NCI-H2196 treated with DMSO at 0.1 percent for 48 hours (cell line): ENCODE data around the gene ZNF474.
"Not testable (repeated sequence)": the region's sequence is repeated elsewhere in the genome, so short reads cannot be mapped to it uniquely, and the experiment has no call there.

Experiments used
- DNase-seq: peaks from one replicate; lab custom pipeline; 2025; ENCODE audit not compliant: unreplicated experiment; lab: John Stamatoyannopoulos, UW

Gene ZNF474

DNA sequence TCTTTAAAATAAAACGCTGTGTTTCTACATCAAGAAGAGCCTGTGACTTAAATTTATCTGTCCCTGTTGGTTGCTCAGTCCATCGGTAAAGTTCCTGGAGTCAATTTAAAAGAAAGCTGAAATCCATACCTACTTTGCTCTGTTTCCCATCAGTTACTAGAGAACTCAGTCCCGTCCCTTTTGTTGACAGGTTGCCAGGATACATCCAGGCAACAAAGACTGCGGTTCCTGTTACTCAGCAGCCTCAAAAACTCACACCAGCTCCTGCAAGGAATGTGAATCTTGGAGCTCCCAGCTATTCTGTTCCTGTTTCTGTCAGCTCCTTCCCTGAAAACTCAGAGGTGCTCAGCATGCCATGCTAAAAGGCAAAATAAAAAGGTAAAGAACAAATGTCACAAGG, at the start of gene ZNF474:
Gene ZNF474 (plus strand): TSS at position 241 of the 400 bp plus-strand sequence. CDS start 22,445 bp downstream, outside the sequence.
- DNase-seq, result no peak

DNA sequence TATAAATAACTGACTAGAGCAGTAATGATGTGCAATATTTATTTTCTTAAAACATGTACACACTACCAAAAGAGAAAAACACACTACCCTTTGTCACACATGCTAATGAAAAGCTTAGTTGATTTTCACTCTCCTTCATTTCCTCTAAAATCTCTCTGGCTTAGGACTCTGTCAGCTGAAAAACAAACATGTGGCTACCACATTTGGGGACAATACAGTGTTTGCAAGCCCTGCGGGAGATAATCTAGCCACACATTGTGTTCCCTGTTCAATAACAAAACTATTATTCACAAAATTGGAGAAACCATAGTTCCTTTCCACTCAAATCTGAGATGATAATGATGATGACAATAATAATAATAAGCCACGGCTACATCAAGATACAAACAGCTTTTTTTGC, 47.8 kb upstream of the ZNF474 start:
- no peak for DNase-seq

DNA sequence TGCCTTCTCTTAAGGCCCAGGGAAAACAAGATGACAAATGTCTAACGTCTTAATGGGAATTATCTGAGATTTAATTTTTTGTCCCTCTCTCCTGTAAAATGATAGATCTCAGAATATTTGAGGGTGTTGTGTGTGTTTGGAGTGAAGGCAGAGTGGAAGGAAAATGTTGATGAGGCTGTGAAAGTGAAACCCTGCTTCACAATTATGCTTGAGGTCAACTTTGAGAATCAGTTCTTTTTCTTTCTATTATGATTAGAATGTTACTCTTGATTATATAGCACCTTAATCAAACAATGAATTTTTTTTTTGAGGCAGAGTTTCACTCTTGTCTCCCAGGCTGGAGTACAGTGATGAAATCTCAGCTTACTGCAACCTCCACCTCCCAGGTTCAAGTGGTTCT, 45.8 kb upstream of the ZNF474 start:
- DNase-seq, result no peak

DNA sequence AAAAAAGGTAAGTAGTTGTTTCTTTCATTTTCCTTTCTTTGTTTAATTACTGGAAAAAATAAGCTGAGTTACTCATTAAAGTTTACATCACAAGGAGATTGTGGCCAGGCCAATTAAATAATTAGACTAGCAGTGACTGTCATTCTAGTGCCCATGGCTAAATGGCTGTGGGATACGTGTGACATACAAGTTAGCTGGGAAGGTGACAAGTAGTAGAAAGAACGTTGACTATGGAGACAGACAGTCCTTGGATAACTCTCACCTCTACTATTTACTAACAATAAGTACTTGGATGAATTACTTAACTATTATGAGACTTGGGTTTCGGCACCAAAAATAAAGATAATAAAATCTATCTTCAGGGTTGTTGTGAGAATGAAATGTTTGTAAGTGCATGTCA, 44.3 kb upstream of the ZNF474 start:
- DNase-seq, result no peak

DNA sequence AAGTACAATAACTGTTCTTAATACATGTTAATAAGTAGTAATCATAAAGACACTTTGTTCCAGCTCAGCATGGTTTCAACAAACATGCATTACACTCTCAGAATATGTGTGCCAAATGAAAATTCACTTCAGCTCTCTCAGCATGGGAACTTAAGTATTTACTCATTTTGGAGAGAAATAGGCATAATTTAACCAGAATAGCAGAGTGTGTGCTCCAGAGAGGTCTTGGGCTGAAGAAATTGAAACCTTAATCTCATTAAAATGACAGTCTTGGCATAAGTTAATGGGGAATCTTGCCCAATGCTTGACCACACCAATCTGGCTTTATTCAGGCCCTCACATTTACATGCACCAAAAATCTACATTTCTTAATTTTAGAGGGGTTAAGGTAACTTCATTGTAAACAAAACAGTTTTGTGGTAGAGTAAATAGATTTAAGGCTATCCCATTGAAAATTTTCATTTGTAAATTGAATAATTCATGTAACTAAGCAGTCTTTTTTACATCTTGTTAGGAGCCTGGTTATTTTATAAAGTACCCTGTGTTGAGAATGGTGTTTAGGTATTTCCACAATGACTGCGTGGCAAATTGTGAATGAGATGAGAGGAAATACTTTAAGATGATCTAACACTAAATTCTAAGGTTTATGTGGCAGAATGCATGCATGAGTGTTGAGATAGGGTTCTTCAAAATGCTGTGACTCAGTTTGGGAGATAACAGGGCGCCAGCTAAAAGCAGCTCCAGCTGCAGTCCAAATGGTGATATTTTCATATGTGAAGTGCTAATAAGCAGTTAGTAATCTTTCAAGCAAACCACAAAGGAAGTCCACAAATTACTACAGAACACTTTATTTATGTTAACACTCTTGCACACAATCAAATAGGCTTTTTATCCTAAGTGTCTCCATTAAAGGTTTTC, 40.0 kb upstream of the ZNF474 start:
- DNase-seq, result no peak

DNA sequence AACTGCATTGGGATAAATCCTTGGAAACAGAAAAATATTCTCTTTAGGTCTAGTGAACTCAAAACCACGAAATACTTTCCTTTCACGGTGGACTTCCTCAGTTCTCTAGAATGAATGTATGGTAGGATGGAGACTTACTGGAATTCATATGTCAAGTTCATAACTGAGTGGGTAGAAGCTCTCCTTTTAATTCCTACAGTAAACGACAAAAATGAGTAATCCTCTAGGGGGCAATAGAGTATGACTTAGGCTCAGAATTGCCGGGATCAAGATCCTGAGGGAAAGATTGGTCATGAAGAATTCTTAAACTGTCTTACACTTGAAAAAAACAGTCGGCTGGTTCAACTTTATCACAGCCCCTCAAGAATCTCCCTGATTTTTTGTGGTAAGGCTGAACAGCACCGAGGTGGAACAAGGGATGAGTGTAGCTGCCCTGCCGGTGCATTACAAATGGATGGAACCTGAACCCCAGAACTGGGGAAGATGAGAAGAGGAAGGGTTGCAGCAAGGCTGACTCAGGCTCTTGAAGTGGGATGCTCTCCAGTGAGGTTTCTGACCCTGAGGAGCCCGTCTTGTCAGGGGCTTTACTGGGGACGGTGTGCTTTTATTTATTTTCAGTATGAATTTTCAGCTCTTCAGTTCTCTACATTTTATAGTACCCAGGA, 37.3 kb upstream of the ZNF474 start:
- DNase-seq, result no peak

DNA sequence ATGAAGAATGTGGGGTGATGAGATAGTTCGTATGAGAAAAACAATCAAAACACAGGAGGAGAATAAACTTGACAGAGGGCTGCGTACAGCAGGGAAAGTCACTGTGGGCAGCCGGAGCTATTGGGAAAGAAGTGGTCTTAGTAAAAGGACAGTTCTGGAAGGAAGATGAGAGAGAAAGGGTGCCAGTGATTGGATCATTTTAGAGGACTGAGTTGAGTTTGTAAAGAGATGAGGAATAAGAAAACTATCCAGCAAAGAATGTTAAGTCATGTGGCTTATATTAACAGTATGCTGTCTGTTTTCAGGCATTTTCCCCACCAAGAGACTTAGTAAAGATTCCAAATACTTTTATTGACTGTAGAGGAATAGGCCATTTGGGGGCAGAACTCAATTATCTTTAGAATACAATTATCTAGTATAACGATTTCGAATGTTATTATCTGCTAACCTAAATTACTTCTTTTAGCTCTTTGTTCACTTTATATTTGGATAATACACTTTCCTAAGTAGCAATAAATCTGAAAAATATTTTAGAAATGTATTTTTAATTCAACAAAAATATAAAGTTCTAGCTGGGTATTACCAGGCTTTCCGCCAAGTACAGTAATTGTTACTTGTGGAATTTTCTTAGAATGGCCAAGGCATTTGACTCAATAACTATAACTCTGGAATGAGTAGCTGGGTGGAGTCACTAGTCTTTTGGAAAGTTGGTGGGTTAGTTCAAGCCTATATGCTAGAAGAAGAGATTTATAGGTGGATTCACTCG, 35.7 kb upstream of the ZNF474 start:
- no peak for DNase-seq

DNA sequence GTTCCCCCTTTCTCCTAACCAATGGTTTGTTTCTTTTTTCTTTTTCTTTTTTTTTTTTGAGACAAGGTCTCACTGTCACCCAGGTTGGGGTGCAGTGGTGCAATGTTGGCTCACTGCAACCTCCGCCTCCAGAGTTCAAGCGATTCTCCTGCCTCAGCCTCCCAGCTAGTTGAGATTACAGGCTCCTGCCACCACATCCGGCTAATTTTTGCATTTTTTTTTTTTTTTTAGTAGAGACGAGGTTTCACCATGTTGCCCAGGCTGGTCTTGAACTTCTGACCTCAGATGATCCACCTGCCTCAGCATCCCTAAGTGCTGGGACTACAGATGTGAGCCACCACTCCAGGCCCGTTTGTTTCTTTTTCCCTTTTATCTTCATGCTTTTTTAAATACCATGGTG, 35.1 kb upstream of the ZNF474 start:
- DNase-seq, result not testable (repeated sequence)

DNA sequence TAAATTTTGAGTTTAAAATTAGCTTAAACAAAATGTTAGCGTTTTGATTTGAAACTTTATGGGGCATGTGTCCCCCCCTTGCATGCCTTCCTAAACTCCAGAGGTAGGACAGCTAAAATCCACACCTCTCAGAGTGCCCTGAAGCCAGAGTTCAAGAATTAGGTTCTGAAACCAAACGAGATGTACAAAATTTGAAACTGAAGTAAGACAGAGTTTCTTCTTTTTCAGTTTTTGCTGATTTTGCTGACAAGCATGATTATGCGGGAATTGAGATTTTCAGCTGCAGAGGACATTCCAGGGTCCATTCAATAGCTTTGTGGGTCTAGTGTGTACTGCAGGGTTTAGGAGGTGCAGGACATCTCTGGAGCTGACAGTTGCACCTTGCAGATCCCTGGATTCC, 34.2 kb upstream of the ZNF474 start:
- no peak for DNase-seq

DNA sequence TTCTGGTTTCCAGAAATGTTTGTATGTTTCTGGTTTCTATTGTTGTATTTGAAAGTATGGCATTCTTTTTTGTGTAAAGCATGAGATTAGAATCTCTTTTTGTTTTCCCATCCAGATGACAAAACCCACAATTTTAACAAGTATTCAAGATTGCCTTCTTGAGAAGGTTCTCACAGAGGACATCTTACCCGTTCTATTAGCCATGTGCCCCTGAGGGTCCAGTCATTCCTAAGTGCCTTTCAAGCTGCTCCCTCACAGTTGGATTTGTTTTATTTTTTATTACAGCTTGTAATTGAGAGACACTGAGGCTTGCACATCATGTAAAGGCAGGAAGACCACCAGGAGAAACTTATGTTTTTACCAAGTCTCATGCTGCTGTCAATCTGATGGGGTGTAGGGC, 32.0 kb upstream of the ZNF474 start:
- DNase-seq, result no peak

DNA sequence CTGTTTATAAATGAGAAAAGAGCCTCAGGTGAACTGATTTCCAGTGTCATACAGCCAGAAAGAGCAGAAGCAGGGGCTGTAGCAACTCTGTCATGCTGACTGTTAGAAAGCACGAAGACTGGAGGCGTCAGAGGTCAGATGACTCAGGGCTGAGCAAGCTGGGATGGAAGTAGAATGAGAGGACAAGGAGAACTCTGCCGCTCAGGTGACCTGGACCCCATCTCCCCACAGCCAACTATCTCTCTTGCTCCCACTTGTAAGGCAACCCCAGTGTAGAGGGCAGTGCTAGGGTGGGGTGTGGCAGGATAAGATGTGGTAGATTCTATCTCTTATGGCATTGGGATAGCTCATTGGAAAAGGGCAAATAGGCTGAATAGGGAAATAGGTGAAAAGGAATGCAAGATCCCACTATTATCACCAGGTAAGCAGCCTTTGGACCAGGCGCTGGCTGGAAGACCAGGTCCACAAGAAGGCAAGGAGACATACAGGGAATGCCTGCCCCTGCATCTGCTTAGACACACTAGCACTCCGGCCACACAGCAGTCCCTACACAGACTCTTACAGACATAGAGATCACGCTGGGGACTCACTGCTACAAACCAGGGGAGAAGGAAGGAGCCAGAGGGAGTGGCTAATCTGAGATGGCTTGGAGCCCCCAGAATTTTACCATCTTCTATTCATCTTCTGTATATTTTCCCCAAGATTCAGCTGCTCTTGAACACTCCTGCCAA, 30.1 kb upstream of the ZNF474 start:
- no peak for DNase-seq

DNA sequence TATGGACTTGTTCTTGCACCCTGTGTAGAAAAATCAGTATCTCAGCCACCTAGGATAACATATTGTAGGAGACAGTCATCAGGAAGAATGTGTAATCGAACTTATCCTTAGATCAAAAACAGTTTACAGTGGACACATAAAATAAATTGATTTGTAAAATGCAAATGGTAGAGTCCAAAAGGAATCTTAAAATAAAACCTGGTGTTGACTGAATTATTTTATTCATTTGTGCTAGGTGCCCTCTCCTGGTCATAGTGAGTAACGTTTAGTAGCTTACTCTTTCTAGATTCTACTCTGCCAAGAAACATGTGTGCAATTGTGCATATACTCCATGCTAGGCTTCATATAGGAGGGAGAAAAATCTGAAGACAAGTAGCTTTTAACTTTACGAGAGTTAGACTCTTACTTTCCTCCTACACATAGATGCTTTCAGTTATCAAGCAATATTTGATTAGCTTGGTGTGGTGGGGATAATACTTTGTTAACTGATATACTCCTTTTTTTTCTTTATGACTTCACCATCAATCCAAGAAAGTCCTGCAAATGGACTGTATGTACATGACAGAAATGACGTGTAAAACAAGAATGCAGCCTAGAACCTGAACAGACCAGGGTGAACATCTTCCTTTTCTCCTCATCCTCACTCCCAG, 27.6 kb upstream of the ZNF474 start:
- peak; percentile 12 for DNase-seq

DNA sequence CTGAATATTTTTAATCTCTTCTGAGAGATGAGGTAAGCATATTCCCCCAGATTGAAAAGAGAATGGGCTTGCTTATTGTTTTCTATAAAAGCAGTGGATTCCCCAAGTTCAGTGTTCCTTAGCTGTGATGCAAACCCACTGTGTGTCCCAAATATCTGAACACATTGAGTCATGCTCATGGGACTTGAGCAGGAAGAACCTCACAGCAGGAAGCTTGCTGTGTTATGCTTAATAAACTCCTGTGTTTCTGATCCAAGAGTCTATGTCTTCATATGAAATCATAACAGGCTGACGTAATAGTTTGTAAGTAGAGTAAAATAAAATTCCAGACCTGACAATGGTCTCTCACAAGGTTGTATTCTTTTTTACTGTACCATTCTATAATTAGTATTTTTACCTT, 26.5 kb upstream of the ZNF474 start:
- DNase-seq, result no peak

DNA sequence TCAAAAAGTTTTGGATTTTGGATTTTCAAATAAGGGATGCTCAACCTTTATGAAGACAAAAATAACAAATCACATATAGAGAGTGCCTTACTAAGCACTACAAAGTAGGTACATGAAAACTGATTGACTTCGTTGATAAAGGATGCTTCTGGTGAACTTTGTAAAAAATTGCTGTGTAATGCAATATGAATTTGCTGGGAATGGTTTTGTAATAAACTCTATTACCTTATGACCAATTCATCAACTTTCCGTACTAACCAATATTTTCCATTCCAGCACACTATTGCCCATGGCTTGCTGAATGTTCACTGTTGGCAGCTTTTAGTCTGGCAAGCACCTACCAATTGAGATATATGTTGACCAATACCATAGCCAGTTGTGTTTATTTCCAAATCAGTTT, 23.4 kb upstream of the ZNF474 start:
- DNase-seq, result no peak

DNA sequence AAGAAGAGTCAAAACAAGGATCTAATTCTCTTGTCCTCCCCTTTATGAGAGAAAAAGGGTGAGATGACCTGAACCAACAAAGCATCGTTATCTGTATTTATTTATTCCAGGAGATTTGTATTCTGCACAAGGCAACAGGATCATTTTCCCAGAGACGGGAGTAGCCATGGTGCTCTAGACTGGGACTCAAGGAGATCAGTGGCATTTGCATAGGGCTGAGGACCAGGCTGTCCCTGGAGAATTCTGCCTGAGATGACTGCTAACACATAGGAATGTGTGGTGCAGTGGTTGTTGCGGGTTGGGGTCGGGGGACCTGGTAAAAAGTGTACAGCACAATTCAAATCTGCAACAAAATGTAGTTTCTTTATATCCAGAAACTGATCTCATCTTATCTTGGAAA, 22.3 kb upstream of the ZNF474 start:
- no peak for DNase-seq

DNA sequence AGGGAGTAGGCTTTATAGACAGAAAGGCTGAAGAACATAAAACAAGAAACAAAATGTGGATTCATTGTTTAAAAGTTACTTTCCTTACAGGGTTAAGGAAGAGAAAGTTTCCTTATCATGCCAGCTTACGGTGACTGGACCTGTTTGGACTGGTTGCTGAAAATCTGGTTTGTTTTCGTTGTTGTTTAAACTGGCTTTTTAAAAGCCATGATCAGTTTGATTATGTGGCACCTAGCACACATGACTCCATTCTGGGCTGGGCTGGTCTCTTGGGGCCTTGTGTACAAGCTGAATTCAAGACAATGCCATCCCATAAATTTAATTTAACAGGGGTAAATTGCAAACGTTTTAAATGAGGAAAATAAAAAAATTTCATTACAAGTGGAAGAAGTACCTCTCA, 18.4 kb upstream of the ZNF474 start:
- DNase-seq, result no peak

DNA sequence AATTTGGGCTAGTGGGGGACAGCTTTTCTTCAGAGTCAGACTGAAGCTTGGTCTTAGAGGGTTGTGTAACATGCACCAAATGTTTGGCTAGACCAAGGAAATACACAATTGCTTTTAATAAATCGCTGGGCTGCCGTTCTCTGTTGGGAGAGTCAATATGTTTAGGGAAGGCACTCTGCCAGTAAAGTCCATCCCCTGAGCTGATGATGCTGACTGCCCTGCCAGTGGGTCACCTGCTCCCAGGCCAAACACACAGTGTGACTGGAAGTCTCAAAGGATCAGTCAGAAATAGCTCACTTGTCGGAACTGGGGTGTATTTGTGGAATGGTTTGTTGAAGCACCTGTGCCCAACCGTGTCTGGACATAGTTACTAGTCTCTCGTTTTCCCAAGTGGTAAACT, 17.9 kb upstream of the ZNF474 start:
- no peak for DNase-seq

DNA sequence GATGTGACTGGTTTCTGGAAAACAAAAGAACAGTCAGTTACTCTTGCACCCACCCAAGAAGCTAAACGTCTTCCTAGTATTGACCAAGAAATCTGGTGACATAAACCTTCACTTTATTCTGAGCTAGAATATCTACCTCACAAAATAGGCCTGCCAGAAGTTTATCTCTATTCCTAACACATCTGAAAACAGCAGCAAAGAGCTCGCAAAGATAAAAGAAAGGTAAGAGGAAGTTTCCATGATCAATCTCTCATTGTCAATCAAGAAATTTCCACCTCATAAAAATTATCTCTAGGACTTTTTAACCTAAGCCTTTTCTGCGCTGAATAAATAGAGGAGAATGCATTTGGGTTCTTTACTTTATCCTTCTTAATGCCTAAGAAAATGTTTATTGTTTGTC, 17.3 kb upstream of the ZNF474 start:
- DNase-seq, result no peak

DNA sequence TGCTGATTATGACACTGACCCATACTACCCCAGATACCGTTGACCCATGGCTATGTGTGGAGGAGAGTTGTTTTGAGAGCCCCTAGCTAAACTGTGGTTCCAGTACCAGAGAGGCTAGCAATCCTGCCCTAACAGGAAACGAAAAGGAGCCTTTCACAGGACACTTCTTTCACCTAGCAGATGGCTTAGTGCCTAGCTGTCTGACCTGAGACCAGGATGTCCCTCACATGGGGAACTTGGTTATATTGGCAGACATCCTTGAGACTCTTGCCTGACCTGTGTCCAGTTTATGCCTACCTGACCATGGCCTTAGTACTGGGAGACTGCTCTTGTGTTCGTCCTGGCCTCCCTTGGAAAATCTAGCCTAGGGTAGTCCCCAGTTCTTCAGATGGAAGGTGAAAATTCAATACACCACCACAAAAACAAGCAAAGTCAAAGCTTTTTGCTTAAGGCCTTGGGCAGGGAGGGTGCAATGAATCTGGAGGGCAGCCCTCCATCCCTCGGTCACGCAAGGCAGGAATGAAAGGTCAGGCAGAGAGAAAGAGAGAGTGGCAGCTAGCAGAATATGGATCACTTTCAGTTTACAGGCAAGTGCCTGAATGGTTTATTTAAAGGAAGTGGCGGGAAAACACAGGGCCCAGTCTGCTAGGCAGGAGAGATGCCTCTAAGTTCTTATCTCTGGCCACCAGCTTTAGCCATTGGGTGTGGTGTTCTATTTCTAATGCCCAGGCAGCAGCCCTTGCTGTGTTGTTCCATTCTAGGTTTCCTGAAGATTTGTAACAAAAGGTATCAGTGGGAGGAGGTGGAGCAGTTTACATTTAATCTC, 16.4 kb upstream of the ZNF474 start:
- DNase-seq, result no peak

DNA sequence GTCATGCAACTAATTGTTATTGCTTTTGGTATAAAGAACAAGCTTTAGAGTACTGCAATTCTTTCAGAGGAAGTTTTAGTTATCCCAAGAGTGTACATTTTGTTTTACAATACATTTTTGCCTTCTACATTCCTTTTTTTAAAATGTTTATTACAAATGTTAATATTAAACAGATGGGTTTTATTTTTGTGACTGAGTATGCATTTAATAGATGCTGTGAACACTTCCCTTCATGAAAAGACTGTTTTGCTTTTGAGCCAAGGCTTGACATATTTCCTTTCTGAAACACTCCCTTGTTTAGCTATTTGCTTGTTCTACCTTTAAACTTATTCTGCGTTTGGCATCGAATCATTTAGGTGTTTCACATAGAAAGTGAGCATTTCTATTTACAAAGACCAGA, 14.8 kb upstream of the ZNF474 start:
- DNase-seq, result no peak
